ENCODE data around the gene ERCC8. TPM values are rescaled to one million over a fixed set of nuclear protein-coding genes. Genes with fewer than 3 reads are reported as not detected.
A peak's percentile ranks its signal among the peaks of the same experiment; 100 is the strongest.
"Not testable (repeated sequence)": the region's sequence is repeated elsewhere in the genome, so short reads cannot be mapped to it uniquely, and the experiment has no call there.

ERCC8 gene, protein sequence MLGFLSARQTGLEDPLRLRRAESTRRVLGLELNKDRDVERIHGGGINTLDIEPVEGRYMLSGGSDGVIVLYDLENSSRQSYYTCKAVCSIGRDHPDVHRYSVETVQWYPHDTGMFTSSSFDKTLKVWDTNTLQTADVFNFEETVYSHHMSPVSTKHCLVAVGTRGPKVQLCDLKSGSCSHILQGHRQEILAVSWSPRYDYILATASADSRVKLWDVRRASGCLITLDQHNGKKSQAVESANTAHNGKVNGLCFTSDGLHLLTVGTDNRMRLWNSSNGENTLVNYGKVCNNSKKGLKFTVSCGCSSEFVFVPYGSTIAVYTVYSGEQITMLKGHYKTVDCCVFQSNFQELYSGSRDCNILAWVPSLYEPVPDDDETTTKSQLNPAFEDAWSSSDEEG
- polyA plus RNA-seq (ENCODE audit: insufficient read length): 14.4 TPM

DNA sequence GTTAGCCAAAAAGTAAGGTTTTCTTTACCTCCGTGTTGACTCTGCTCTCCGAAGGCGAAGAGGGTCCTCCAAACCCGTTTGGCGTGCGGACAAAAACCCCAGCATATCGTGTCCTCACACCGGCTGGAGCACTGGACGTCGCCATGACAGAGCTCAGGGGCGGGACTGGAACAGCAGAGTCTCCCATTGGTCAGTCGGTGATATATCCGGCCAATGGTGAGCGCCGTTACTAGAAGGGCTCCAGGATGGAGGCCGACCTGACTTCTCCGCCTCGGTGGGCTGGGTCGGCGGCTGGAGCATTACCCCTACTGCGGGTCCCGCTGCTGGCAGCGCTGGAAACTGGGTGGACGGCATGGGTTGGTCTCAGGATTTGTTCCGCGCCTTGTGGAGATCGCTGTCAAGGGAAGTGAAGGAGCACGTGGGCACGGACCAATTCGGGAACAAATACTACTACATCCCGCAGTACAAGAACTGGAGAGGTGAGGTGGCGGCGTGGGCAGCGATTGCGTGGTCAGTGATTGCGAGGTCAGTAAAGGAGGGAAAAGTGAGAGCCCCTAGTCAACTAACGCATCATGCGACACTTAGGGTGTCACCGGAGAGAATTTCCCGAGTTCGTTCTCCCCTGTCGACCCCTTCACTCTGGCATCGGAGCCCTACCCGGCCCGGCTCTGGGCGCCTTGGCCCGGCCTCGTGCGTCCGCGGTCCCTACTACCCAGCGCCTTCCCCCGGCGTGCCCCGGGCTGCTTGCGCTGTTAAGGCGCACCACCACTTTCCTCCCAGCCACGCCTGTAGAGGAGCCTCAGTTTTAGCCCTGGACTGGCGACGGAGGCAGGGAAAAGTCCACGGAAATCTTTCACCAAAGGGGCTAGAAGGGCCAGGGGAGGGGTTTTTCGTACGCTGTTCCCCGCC is at the start of gene ERCC8, which contains the start of gene NDUFAF2:
ERCC8 (minus strand) TSS at position 167 of the 909 bp plus-strand sequence; CDS start at position 105, 62 bp downstream.
NDUFAF2 (plus strand) TSS at position 302 of the 909 bp plus-strand sequence; CDS start at position 353, 51 bp downstream.
- peak; percentile 83 for DNase-seq (ENCODE audit: low read depth)

DNA sequence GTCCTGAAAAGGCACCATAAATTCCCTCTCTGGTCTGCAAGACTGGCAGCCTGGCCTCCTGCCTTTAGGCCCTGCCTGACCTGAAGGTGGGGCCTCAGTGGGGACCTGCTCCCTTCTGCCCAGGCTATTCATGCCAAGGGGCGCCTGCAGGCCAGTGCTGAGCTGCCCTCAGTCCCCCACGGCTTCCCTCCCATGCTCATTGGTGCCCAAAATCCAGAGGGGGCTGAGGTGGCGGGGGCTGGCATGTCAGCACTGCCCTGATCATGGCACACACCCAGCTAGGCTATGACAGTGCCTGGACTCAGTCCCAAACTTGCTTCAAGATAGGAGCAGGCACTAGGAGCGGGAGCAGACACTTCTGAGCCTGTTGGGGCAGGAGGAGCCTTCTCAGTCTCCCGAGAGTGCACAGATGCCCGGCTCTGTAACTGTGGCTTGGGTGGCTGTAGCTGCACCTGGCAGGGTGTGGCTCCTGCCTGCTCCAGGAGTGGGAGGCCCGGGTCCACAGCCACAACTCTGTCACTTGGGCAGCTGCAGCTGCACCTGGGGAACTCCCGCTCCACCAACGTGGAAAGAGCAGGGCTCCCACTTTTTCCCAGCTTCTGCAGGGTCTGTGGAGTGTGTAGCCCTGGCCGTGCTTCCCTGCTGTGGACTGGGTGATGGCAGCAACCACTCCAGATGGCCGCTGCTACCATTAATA is 49.2 kb upstream of the ERCC8 start:
- no peak for DNase-seq (ENCODE audit: low read depth)

DNA sequence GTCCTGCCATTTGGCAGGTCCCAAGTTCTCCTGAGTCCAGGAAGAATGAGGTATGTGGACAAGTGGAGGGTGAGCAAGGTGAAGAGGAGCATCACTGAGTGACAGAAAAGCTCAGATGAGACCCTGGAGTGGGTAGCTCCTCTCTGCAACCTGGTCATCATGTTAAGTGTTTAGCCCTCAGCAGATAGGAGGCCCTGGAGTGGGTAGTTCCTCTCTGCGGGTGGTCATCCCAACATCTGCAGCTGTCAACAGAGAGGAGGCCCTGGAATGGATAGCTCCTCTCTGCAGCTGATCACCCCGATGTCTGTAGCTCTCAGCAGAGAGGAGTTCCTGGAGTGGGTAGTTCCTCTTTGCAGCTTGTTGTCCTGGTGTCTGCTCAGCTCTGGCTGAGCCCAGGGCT is 48.6 kb upstream of the ERCC8 start:
- no peak for DNase-seq (ENCODE audit: low read depth)

DNA sequence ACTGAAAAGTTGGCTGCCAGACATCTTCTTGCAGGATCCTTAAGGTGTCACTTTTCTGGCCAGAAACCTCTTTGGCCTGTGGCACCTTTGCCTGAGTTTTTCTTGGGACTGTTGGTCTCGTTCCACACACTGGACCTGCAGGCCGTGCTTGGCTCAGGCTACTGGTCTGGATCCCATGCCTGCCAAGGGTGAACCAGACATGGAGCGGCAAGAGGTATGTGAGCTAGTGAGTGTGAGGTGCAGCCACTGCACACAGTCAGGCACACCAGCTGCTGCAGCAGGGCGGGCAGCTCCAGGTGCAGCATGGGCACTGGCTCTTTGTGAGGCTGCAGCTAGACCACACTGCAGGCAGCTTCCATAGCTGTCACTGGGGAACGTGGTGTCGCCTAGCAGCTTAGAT is 48.0 kb upstream of the ERCC8 start:
- DNase-seq (ENCODE audit: low read depth): no peak

DNA sequence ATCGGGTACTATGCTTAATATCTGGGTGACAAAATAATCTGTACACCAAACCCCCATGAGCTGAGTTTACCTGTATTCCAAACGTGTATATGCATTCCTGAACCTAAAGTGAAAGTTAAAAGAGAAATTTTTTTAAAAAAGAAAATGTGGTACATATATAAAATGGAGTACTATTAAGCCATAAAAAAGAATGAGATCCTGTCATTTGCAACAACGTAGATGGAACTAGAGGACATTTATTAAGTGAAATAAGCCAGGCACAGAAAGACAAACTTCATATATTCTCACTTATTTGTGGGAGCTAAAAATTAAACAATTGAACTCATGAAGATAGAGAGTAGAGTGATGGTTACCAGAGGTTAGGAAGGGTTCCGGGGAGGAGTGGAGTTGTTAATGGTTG is 44.9 kb upstream of the ERCC8 start:
- no peak for DNase-seq (ENCODE audit: low read depth)

DNA sequence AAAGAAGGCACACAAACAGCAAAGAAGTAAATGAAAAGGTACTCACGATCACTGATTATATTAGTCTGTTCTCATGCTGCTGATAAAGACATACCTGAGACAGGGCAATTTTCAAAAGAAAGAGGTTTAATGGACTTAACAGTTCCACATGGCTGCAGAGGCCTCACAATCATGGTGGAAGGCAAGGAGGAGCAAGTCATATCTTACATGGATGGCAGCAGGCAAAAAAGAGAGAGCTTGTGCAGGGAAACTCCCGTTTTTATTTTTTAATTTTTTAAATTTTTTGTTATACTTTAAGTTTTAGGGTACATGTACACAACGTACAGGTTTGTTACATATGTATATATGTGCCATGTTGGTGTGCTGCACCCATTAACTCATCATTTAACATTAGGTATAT is 37.3 kb upstream of the ERCC8 start:
- DNase-seq (ENCODE audit: low read depth): not testable (repeated sequence)

DNA sequence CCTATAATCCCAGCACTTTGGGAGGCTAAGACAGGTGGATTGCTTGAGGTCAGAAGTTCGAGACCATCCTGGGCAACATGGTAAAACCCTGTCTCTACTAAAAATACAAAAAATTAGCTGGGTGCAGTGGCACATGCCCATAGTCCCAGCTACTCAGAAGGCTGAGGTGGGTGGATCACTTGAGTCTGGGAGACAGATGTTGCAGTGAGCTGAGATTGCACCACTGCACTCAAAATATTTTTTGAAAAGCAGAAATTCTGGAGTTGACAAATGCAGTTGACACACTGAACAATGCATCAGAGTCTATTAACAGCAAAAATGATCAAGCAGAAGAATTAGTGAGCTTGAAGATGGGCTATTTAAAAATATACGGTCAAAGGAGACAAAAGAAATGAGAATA is 35.6 kb upstream of the ERCC8 start:
- no peak for DNase-seq (ENCODE audit: low read depth)

DNA sequence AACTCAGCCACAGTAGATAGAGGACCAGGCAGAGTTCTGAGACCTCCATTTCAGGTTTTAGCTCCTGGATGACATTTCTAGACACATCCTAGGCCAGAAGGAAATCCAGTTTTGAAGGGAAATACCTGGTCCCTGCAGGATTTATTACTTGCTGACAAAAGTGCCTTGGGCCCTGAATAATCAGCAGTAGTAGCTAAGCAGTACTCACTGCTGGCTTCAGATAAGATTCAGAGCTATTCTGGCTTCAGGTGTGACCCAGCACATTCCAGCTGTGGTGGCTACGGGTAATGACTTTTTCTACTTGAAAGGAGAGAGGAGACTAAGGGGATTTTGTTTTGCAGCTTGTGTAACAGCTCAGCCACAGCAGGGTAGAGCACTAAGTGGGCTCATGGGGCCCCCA is 34.1 kb upstream of the ERCC8 start:
- DNase-seq (ENCODE audit: low read depth): no peak

DNA sequence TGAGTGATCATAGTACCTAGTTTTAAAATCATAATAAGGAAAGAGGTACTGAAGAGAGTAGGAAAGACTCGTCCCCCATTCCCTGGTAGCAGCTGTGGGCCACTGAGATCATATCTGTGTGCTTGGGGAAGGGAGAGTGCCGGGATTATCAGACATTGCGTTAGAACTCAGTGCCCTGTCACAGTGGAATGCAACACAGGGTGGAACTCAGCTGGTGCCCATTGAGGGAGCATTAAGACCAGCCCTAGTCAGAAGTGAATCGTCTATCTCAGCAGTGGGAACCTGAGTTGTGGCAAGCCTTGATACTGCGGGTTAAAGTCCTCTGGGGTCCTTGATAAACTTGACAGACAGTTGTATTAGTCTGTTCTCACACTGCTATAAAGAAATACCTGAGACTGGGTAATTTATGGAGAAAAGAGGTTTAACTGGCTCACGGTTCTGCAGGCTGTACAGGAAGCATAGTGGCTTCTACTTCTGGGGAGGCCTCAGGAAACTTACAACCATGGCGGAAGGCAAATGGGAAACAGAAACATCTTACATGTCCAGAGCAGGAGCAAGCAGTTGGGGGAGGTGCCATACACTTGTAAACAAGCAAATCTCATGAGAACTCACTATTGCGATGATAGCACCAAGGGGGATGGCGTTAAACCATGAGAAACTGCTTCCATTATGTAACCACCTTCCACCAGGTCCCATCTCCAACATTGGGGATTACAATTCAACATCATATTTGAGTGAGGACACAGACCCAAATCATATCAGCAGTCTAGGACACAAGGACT is 33.3 kb upstream of the ERCC8 start:
- no peak for DNase-seq (ENCODE audit: low read depth)

DNA sequence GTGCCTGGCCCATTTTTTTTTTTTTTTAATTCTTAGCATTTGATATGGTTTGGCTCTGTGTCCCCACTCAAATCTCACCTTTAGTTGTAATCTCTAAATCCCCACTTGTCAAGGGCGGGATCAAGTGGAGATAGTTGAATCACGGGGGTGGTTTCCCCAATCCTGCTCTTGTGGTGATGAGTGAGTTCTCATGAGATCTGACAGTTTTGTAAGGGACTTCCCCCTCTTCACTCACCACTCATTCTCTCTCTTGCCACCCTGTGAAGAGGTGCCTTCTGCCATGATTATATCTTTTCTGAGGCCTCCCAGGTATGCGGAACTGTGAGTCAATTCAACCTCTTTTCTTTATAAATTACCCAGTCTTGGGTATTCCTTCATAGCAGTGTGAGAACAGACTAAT is 27.4 kb upstream of the ERCC8 start:
- DNase-seq (ENCODE audit: low read depth): no peak

DNA sequence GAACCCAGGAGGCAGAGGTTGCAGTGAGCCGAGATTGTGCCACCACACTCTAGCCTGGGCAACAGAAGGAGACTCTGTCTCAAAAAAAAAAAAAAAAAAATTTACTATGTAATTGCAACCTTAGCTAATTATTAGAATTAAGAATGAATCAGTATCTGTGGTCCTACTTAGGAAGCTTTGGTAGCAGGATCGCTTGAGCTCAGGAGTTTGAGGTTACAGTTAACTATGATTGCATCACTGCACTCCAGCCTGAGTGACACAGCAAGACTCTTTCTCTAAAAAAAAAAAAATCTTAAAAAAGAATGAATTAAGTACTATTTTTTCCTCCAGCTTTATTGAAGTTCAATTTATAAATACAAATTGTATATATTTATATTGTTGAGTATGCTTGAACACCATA is 16.8 kb upstream of the ERCC8 start:
- DNase-seq (ENCODE audit: low read depth): no peak

DNA sequence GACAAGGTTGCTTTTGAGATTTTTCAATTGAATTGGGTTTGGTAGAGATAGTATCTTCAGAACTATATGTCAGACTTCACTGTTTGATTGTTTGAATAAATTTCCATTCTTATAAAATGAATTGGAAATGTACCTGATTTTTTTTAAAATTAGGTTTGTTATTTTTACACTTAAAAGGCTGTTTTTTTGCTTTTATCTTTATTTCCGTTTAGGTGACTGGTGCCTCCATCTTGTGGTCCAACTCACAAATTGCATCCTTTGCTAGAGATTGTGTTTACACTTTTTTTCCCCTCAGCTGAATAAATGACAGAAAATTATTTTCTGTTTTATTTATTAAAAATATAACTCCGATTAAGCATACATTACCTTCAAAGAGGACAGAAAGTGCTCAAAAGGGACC is 15.7 kb upstream of the ERCC8 start:
- no peak for DNase-seq (ENCODE audit: low read depth)

DNA sequence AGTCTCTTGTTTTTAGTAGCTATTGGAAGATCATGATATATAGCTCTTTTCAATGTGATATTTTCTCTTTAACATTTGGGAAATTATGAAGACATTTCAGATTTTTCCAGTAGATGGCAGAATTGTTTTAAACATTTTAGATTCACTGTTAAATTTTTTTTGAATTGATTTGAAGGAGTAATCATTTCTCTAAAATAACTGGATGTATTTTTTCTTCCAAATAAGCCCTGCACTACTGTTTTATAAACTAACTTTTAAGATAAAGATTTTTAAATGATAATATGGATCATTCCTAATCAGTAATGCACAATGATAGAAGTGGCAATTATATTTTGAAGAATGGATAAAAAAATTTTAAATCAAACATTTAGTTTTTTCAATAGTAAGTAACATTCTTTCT is 14.3 kb upstream of the ERCC8 start:
- peak; percentile 22 for DNase-seq (ENCODE audit: low read depth)

DNA sequence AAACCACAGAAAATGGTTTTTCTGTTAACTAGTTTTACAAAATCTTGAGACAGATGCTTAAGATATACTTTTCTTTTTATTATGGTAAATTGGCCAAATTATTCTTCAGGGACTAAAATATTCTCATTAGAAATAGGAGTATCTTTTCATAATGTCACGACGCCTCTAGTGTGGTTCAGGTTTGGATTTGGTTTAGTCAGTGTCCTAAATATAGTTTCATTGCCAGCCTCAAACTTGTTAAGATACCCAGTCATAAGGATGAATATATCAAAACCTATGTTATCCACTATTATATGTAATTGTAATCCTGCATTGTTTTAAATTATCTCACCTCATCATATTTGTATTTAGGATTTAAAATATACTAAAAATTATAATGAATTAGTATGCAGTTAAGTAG is 13.8 kb upstream of the ERCC8 start:
- DNase-seq (ENCODE audit: low read depth): no peak

DNA sequence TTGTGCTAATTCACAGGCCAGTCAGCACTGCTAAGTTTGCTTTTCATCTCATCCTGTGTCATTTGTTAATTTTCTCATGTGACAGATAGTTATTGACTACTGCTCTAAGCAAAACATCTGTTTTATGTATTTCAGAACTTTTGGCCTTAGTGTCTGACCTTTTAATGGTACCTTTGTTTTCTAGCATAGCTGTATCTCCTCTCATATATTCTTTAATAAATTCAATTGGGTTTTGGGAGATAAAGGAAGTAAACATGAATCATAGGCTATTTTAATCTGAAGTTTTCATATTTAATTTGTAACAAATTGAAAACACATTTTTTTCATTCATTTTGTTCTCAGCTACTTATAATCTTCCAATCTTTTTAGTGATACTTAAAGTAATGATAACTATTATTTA is 13.2 kb upstream of the ERCC8 start:
- DNase-seq (ENCODE audit: low read depth): no peak

DNA sequence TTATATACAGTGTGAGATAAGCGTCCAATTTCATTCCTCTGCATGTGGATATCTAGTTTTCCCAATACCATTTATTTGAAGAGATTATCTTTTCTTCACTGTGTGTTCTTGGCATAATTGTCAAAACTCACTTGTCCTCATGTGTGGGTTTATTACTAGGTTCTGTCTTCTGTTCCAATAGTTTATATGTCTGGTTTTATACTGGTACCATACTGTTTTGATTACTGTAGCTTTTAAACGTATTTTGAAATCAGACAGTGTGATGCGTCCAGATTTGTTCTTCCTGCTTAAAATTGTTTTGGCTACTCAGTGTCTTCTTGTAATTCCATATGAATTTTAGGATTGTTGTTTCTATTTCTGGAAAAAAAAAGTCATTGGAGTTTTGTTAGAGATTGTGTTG is 10.4 kb upstream of the ERCC8 start:
- no peak for DNase-seq (ENCODE audit: low read depth)

DNA sequence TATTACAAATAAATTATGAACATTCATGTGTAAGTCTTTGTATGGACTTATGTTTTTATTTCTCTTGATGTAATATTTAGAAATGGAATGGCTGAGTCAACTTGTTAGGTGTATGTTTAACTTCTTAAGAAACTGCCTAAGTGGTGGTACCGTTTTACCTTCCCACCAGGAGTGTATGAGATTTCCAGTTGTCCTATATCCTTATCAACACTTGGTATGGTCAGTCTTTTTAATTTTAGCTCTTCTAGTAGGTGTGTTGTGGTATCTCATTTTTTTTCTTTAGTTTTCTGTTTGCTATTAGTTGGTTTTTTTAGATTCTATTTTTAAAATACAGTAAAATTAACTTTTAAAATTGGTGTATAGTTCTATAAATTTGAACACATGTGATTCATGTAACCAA is 3.9 kb upstream of the ERCC8 start:
- DNase-seq (ENCODE audit: low read depth): no peak

DNA sequence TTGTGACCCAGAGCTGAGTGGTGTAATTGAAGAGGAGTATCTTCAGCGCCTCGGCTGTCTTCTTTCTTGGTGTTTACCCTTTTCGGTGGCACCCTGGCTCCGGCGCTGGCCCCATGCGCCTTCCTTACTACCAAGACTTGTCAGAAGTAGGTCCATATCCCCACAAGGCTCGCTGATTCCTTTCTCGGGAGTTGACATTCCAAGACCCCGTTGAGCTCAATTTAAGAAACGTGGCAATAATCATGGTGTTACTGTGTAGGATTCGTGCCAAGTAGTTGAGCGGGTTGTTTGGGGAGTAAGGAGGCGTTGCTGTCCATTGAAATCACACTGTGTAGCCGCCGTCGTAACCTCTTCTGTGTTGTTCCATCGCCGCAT is 930 bp upstream of the ERCC8 start:
- DNase-seq (ENCODE audit: low read depth): peak; percentile 11

DNA sequence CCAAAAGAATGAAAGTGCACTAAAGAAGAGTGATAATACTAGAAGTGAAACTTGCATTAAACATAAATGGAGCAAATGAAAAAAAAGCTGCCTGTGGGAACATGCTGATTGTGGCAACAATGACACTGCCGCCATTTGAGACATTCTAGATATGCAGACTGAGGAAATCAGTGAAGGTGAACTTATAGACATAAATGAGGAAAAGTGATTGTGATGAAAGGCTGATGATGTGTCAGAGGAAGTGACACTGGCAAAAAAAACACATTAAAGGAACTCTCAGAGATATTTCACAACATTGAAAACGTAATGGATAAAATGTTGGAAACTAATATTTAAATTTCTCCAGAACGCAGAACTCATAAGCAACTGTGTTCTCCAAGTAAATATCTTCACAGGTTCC is 1.2 kb downstream of the ERCC8 start:
- DNase-seq (ENCODE audit: low read depth): no peak

DNA sequence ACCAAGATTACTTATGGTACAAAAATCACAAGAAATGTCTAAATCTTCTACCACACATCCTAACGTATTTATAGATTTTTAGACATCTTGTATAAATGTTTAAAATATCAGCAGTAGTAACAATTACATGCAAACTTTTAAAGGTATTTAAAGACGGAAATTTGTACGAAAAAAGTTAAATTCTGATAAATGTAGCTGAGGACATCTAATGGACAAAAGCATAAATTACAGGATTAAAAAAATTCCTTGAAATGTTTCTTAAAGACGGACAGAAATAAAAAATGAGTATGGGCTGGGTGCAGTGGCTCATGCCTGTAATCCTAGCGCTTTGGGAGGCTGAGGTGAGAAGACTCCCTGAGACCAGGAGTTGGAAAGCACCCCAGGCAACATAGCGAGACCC is 15.8 kb downstream of the ERCC8 start:
- DNase-seq (ENCODE audit: low read depth): no peak

DNA sequence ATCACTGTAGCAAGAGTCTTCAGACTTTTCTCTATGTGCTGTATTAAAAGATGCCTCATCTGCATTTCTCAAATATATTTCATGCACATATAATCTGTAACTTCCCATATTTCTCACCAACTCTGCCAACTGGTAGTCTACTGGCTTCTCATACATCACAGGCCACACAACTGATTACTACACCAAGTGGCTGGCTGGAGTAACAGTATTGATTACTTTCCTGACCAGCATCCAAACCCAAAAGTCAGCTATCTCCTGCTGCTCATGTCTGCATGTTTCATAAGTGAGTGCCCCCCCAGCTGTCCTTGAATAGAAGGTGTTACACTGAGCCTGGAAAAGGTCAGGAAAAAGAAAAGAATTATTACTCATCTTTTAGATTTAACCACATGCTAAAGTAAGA is 17.4 kb downstream of the ERCC8 start:
- DNase-seq (ENCODE audit: low read depth): no peak
